Measurements from ENCODE around the gene PSD2. TPM values are rescaled to one million over a fixed set of nuclear protein-coding genes. Genes with fewer than 3 reads are reported as not detected.
"Not testable (repeated sequence)": the region's sequence is repeated elsewhere in the genome, so short reads cannot be mapped to it uniquely, and the experiment has no call there.

Gene PSD2
- total and polyA plus RNA-seq, 7 donors, result 0.01 to 0.37 (median 0.04) TPM; not detected in 2

DNA sequence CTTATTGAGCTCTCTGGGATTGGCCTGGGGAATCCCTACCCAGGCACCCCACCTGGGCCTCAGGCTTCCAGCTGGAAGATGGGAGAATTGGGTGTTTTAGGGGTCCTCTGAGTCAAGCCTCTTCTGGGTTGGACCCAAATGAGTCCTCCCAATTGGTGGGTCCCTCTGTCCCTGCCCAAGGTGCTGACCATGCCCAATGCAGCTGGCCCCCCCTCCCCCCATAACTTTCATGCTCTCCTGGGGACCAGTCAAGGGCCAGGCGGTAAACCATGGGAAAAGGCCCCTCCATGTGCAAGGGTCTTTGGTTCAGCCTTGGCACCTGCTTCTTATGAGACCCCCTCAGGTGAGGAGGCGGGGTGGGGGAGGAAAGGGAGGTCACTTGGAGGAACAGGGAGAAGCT lies 3.4 kb upstream of the PSD2 start:
- Histone ChIP-seq H3K27me3 (ENCODE audit: insufficient read depth in 3 of 3, low read length in 2 of 3) (peaks cover 0 to 21% (median 11%) of the 10 kb centered on the region in 3 donors), H3K9me3 (no peaks in the 10 kb centered on the region), H3K4me3 (no peak overlapping the region), H3K4me1 (peaks cover 10% of the 10 kb centered on the region), H3K27ac (no peak overlapping the region), H3K36me3 (ENCODE audit: insufficient read depth in 1 of 2, low read depth in 1 of 2) (no peaks in the 10 kb centered on the region)
- WGBS, 3 donors, result 88 to 90% (median 88%) methylated on average over 2 of the region's 2 CpGs
- DNase-seq (peak in 1 of 2 donors; percentile 31), ATAC-seq (no peak)
- intact Hi-C loops (cut with DNase I), result no loop called here
- TF ChIP-seq CTCF (IDR thresholded peaks at IDR 0.05), result no peak

GRCh38 chr5:139792655-139793054 lies 3.0 kb upstream of the PSD2 start:
- Histone ChIP-seq H3K27me3 (ENCODE audit: insufficient read depth in 3 of 3, low read length in 2 of 3) (peaks cover 0 to 26% (median 11%) of the 10 kb centered on the region in 3 donors), H3K4me1 (peaks cover 10% of the 10 kb centered on the region)
- DNase-seq; H3K9me3 ChIP-seq; H3K27ac ChIP-seq; ATAC-seq; intact Hi-C loops (cut with DNase I); H3K36me3 ChIP-seq (ENCODE audit: insufficient read depth in 1 of 2, low read depth in 1 of 2); H3K4me3 ChIP-seq: not testable (repeated sequence)
- WGBS, 3 donors, result 75 to 88% (median 88%) methylated on average over 2 of the region's 2 CpGs

GRCh38 chr5:139794067-139794846 lies 1.4 kb upstream of the PSD2 start:
- intact Hi-C loops (cut with DNase I), result no loop called here
- DNase-seq (no peak), ATAC-seq (peak in 1 of 4 donors; percentile 5)
- no peak overlapping the region for H3K27ac ChIP-seq
- H3K27me3 ChIP-seq (ENCODE audit: insufficient read depth in 3 of 3, low read length in 2 of 3), result peaks cover 0 to 33% (median 11%) of the 10 kb centered on the region in 3 donors
- no peaks in the 10 kb centered on the region for H3K9me3 ChIP-seq
- no peak for TF ChIP-seq CTCF (IDR thresholded peaks at IDR 0.05)
- H3K4me3 ChIP-seq, result no peak overlapping the region
- WGBS, 3 donors, result 76 to 84% (median 78%) methylated on average over 5 to 6 of the region's 6 CpGs
- H3K4me1 ChIP-seq, result peaks cover 10% of the 10 kb centered on the region
- no peaks in the 10 kb centered on the region for H3K36me3 ChIP-seq (ENCODE audit: insufficient read depth in 1 of 2, low read depth in 1 of 2)

GRCh38 chr5:139796061-139796806 lies 626 bp downstream of the PSD2 start:
- 7 to 10% (median 7%) methylated on average over 33 to 47 of the region's 47 CpGs for WGBS, 3 donors
- Histone ChIP-seq H3K4me1 (peaks cover 10% of the 10 kb centered on the region), H3K27ac (no peak overlapping the region), H3K4me3 (peak overlapping the region; percentile 68), H3K9me3 (no peaks in the 10 kb centered on the region), H3K36me3 (ENCODE audit: insufficient read depth in 1 of 2, low read depth in 1 of 2) (no peaks in the 10 kb centered on the region), H3K27me3 (ENCODE audit: insufficient read depth in 3 of 3, low read length in 2 of 3) (peaks cover 0 to 35% (median 19%) of the 10 kb centered on the region in 3 donors)
- DNase-seq (peak in 1 of 2 donors; percentile 48), ATAC-seq (peak in 1 of 4 donors; percentile 19)
- intact Hi-C loops (cut with DNase I), result no loop called here
- TF ChIP-seq CTCF (IDR thresholded peaks at IDR 0.05), result no peak

DNA sequence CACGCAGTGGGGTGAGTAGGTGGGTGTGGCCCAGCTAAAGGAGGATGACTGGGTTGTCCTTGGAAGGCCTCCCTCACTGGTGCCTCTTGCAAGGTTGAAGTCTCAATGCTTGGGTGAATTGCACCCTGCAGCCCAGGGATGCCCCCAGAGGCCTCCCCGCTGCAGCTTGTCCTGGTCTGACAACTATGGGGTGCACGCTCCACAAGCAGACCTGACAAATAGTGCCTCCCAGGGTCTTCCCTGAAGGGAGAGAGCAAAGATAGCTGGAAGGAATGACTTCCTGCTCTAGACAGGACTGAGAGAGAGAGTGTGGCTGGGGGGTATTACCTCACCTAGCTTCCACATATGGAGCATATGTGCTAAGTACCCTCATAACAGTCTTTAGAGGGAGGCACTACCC lies 1.7 kb downstream of the PSD2 start:
- peaks cover 0 to 39% (median 19%) of the 10 kb centered on the region in 3 donors for H3K27me3 ChIP-seq (ENCODE audit: insufficient read depth in 3 of 3, low read length in 2 of 3)
- no peak overlapping the region for H3K27ac ChIP-seq
- no peaks in the 10 kb centered on the region for H3K9me3 ChIP-seq
- no peaks in the 10 kb centered on the region for H3K36me3 ChIP-seq (ENCODE audit: insufficient read depth in 1 of 2, low read depth in 1 of 2)
- peak in 1 of 2 donors; percentile 26 for DNase-seq
- TF ChIP-seq CTCF (IDR thresholded peaks at IDR 0.05), result no peak
- peaks cover 10% of the 10 kb centered on the region for H3K4me1 ChIP-seq
- intact Hi-C loops (cut with DNase I), result no loop called here
- no peak overlapping the region for H3K4me3 ChIP-seq
- WGBS, 3 donors, result 76 to 78% (median 77%) methylated on average over 3 of the region's 3 CpGs
- no peak for ATAC-seq

All from psoas muscle (tissue), 8 donors.